ENCODE measurements around the gene ZNF516.

ZNF516 gene

GRCh38 chr18:76490033-76490432 lies 5.0 kb downstream of the ZNF516 start:
- Mint-ChIP-seq H3K9me3 (no peaks in the 10 kb centered on the region), H3K27ac (no peak overlapping the region), H3K27me3 (ENCODE audit: low read depth) (peaks cover 80% of the 10 kb centered on the region), H3K4me1 (ENCODE audit: low read depth) (peaks cover 21% of the 10 kb centered on the region), H3K36me3 (ENCODE audit: low read depth) (no peaks in the 10 kb centered on the region), H3K4me3 (peak overlapping the region; percentile 79)

- H3K4me3 Mint-ChIP-seq, result no peak overlapping the region
- no peak overlapping the region for H3K27ac Mint-ChIP-seq
- peaks cover 18% of the 10 kb centered on the region for H3K4me1 Mint-ChIP-seq (ENCODE audit: low read depth)
- H3K27me3 Mint-ChIP-seq (ENCODE audit: low read depth), result peaks cover 78% of the 10 kb centered on the region
- no peaks in the 10 kb centered on the region for H3K9me3 Mint-ChIP-seq
- no peaks in the 10 kb centered on the region for H3K36me3 Mint-ChIP-seq (ENCODE audit: low read depth)
Measured at GRCh38 chr18:76489081-76489480, 6.0 kb downstream of the ZNF516 start.

GRCh38 chr18:76488190-76488589 lies 6.9 kb downstream of the ZNF516 start:
- Mint-ChIP-seq H3K4me3 (no peak overlapping the region), H3K27me3 (ENCODE audit: low read depth) (peaks cover 69% of the 10 kb centered on the region), H3K4me1 (ENCODE audit: low read depth) (peaks cover 9% of the 10 kb centered on the region), H3K27ac (no peak overlapping the region), H3K36me3 (ENCODE audit: low read depth) (no peaks in the 10 kb centered on the region), H3K9me3 (no peaks in the 10 kb centered on the region)

- H3K27me3 Mint-ChIP-seq (ENCODE audit: low read depth), result peaks cover 65% of the 10 kb centered on the region
- no peaks in the 10 kb centered on the region for H3K36me3 Mint-ChIP-seq (ENCODE audit: low read depth)
- no peak overlapping the region for H3K4me3 Mint-ChIP-seq
- peaks cover 8% of the 10 kb centered on the region for H3K4me1 Mint-ChIP-seq (ENCODE audit: low read depth)
- no peaks in the 10 kb centered on the region for H3K9me3 Mint-ChIP-seq
- H3K27ac Mint-ChIP-seq, result no peak overlapping the region
Measured at GRCh38 chr18:76487782-76488181, 7.3 kb downstream of the ZNF516 start.

- H3K27ac Mint-ChIP-seq, result no peak overlapping the region
Measured at GRCh38 chr18:76487070-76487469, 8.0 kb downstream of the ZNF516 start.

GRCh38 chr18:76486574-76486973 lies 8.5 kb downstream of the ZNF516 start:
- Mint-ChIP-seq H3K4me1 (ENCODE audit: low read depth) (peaks cover 4% of the 10 kb centered on the region), H3K4me3 (no peak overlapping the region), H3K27ac (no peak overlapping the region), H3K36me3 (ENCODE audit: low read depth) (no peaks in the 10 kb centered on the region), H3K27me3 (ENCODE audit: low read depth) (peaks cover 56% of the 10 kb centered on the region), H3K9me3 (no peaks in the 10 kb centered on the region)

More at GRCh38 chr18:76487070-76487469, 8.0 kb downstream of the ZNF516 start:
- H3K9me3 Mint-ChIP-seq, result no peaks in the 10 kb centered on the region
- H3K4me3 Mint-ChIP-seq, result no peak overlapping the region
- peaks cover 58% of the 10 kb centered on the region for H3K27me3 Mint-ChIP-seq (ENCODE audit: low read depth)
- H3K36me3 Mint-ChIP-seq (ENCODE audit: low read depth), result no peaks in the 10 kb centered on the region
- H3K4me1 Mint-ChIP-seq (ENCODE audit: low read depth), result peaks cover 4% of the 10 kb centered on the region

GRCh38 chr18:76486038-76486437 lies 9.0 kb downstream of the ZNF516 start:
- H3K36me3 Mint-ChIP-seq (ENCODE audit: low read depth), result no peaks in the 10 kb centered on the region
- H3K4me3 Mint-ChIP-seq, result no peak overlapping the region
- no peaks in the 10 kb centered on the region for H3K9me3 Mint-ChIP-seq
- H3K27ac Mint-ChIP-seq, result no peak overlapping the region
- peaks cover 4% of the 10 kb centered on the region for H3K4me1 Mint-ChIP-seq (ENCODE audit: low read depth)
- H3K27me3 Mint-ChIP-seq (ENCODE audit: low read depth), result peaks cover 56% of the 10 kb centered on the region

- Mint-ChIP-seq H3K27me3 (ENCODE audit: low read depth) (peaks cover 44% of the 10 kb centered on the region), H3K4me3 (no peak overlapping the region), H3K36me3 (ENCODE audit: low read depth) (no peaks in the 10 kb centered on the region)
Measured at GRCh38 chr18:76484749-76485387, 10.2 kb downstream of the ZNF516 start.

GRCh38 chr18:76483780-76484179 lies 11.3 kb downstream of the ZNF516 start:
- Mint-ChIP-seq H3K4me1 (ENCODE audit: low read depth) (no peaks in the 10 kb centered on the region), H3K27ac (no peak overlapping the region), H3K4me3 (no peak overlapping the region), H3K36me3 (ENCODE audit: low read depth) (no peaks in the 10 kb centered on the region), H3K9me3 (no peaks in the 10 kb centered on the region), H3K27me3 (ENCODE audit: low read depth) (peaks cover 33% of the 10 kb centered on the region)

More at GRCh38 chr18:76484749-76485387, 10.2 kb downstream of the ZNF516 start:
- H3K9me3 Mint-ChIP-seq, result no peaks in the 10 kb centered on the region
- no peaks in the 10 kb centered on the region for H3K4me1 Mint-ChIP-seq (ENCODE audit: low read depth)
- H3K27ac Mint-ChIP-seq, result no peak overlapping the region

- Mint-ChIP-seq H3K36me3 (ENCODE audit: low read depth) (no peaks in the 10 kb centered on the region), H3K27ac (no peak overlapping the region), H3K4me1 (ENCODE audit: low read depth) (no peaks in the 10 kb centered on the region), H3K27me3 (ENCODE audit: low read depth) (peaks cover 30% of the 10 kb centered on the region), H3K9me3 (no peaks in the 10 kb centered on the region), H3K4me3 (no peak overlapping the region)
Measured at GRCh38 chr18:76482971-76483691, 11.9 kb downstream of the ZNF516 start.

GRCh38 chr18:76482267-76482666 lies 12.8 kb downstream of the ZNF516 start:
- peaks cover 2% of the 10 kb centered on the region for H3K4me1 Mint-ChIP-seq (ENCODE audit: low read depth)
- H3K27ac Mint-ChIP-seq, result no peak overlapping the region
- no peaks in the 10 kb centered on the region for H3K36me3 Mint-ChIP-seq (ENCODE audit: low read depth)
- H3K27me3 Mint-ChIP-seq (ENCODE audit: low read depth), result peaks cover 31% of the 10 kb centered on the region
- H3K9me3 Mint-ChIP-seq, result no peaks in the 10 kb centered on the region
- no peak overlapping the region for H3K4me3 Mint-ChIP-seq

- Mint-ChIP-seq H3K27me3 (ENCODE audit: low read depth) (peaks cover 32% of the 10 kb centered on the region), H3K4me3 (no peak overlapping the region), H3K9me3 (no peaks in the 10 kb centered on the region), H3K27ac (no peak overlapping the region), H3K4me1 (ENCODE audit: low read depth) (peaks cover 3% of the 10 kb centered on the region), H3K36me3 (ENCODE audit: low read depth) (no peaks in the 10 kb centered on the region)
Measured at GRCh38 chr18:76480913-76481312, 14.1 kb downstream of the ZNF516 start.

GRCh38 chr18:76479351-76480238 lies 15.4 kb downstream of the ZNF516 start:
- Mint-ChIP-seq H3K27ac (no peak overlapping the region), H3K4me3 (no peak overlapping the region), H3K9me3 (no peaks in the 10 kb centered on the region), H3K4me1 (ENCODE audit: low read depth) (peaks cover 3% of the 10 kb centered on the region), H3K27me3 (ENCODE audit: low read depth) (peaks cover 29% of the 10 kb centered on the region), H3K36me3 (ENCODE audit: low read depth) (no peaks in the 10 kb centered on the region)

GRCh38 chr18:76476665-76477561 lies 18.1 kb downstream of the ZNF516 start:
- Mint-ChIP-seq H3K4me3 (no peak overlapping the region), H3K27ac (no peak overlapping the region), H3K9me3 (no peaks in the 10 kb centered on the region), H3K36me3 (ENCODE audit: low read depth) (no peaks in the 10 kb centered on the region), H3K4me1 (ENCODE audit: low read depth) (peaks cover 8% of the 10 kb centered on the region), H3K27me3 (ENCODE audit: low read depth) (peaks cover 29% of the 10 kb centered on the region)

All from T-helper 1 cell treated with Interleukin-12 subunit alpha and Interleukin-12 subunit beta and Interleukin-4 antibody, amounts not matched to agents 30 μg/mL and 1 μg/mL, for 36 hours (primary cell).